Liver (tissue), 9 donors: ENCODE measurements around the gene HPS1. TPM values are rescaled to one million over a fixed set of nuclear protein-coding genes. Genes with fewer than 3 reads are reported as not detected.

Experiments used
- DNase-seq: peaks from one replicate; pipeline ENCODE4 v3.0.0-alpha.2; 2017; ENCODE audit warnings: low spot score
- H3K27ac ChIP-seq, 2 donors: one replicate each; pipeline ENCODE4 v1.7.0; 2013; ENCODE audit warnings: inconsistent platforms in 2 of 2, low read length in 2 of 2, control low read depth in 1 of 2, low read depth in 1 of 2, mild to moderate bottlenecking in 1 of 2
- H3K27me3 ChIP-seq, 4 donors: one replicate each; pipeline versions ENCODE4 v1.6.1 to v1.7.0; 2013; ENCODE audit warnings: low read length in 3 of 4, inconsistent platforms in 1 of 4, mild to moderate bottlenecking in 1 of 4, moderate library complexity in 1 of 4; ENCODE audit not compliant: control insufficient read depth in 4 of 4, insufficient read depth in 4 of 4
- H3K36me3 ChIP-seq, 4 donors: one replicate each; pipeline versions ENCODE4 v1.6.1 to v1.7.0; 2013; ENCODE audit warnings: low read length in 3 of 4, mild to moderate bottlenecking in 3 of 4, low read depth in 1 of 4, moderate library complexity in 1 of 4; ENCODE audit not compliant: control insufficient read depth in 4 of 4, insufficient read depth in 3 of 4
- H3K4me1 ChIP-seq, 4 donors: one replicate each; pipeline versions ENCODE4 v1.6.1 to v1.7.0; 2013; ENCODE audit warnings: low read length in 3 of 4, mild to moderate bottlenecking in 3 of 4, moderate library complexity in 1 of 4; ENCODE audit not compliant: control insufficient read depth in 4 of 4, insufficient read depth in 4 of 4
- H3K4me3 ChIP-seq, 3 donors: one replicate each; pipeline versions ENCODE4 v1.6.1 to v1.7.0; 2013; ENCODE audit warnings: low read length in 3 of 3, control low read depth in 1 of 3, low read depth in 1 of 3, mild to moderate bottlenecking in 1 of 3
- H3K9ac ChIP-seq, 2 donors: one replicate each; pipeline ENCODE4 v1.7.0; 2013; ENCODE audit warnings: low read length in 2 of 2, mild to moderate bottlenecking in 2 of 2, moderate library complexity in 2 of 2, control low read depth in 1 of 2, low read depth in 1 of 2
- H3K9me3 ChIP-seq, 4 donors: one replicate each; pipeline versions ENCODE4 v1.6.1 to v1.7.0; 2013; ENCODE audit warnings: low read length in 3 of 4; ENCODE audit not compliant: control insufficient read depth in 4 of 4
- EGR1 ChIP-seq, 2 donors: IDR thresholded peaks; 2 replicates each; pipeline ENCODE4 v1.6.1; 2016 to 2018; ENCODE audit warnings: antibody characterized with exemption in 2 of 2, low read depth in 2 of 2
- FOXA1 ChIP-seq: IDR thresholded peaks from 2 replicates; pipeline ENCODE4 v1.6.1; 2016; ENCODE audit warnings: antibody characterized with exemption
- FOXA2 ChIP-seq: IDR thresholded peaks from 2 replicates; pipeline ENCODE4 v1.6.1; 2016; ENCODE audit warnings: antibody characterized with exemption
- GABPA ChIP-seq, 2 donors: IDR thresholded peaks in 1 of 2; conservative IDR thresholded peaks in 1 of 2; 2 replicates each; pipeline ENCODE4 v1.6.1; 2016; ENCODE audit warnings: antibody characterized with exemption in 2 of 2, mild to moderate bottlenecking in 1 of 2, moderate library complexity in 1 of 2
- HNF4A ChIP-seq, 2 donors: conservative IDR thresholded peaks; 2 replicates each; pipeline ENCODE4 v1.6.1; 2016; ENCODE audit warnings: antibody characterized with exemption in 2 of 2, mild to moderate bottlenecking in 2 of 2
- HNF4G ChIP-seq: IDR thresholded peaks from 2 replicates; pipeline ENCODE4 v1.6.1; 2016; ENCODE audit warnings: antibody characterized with exemption
- JUND ChIP-seq, 2 donors: IDR thresholded peaks; 2 replicates each; pipeline ENCODE4 v1.6.1; 2016; ENCODE audit warnings: antibody characterized with exemption in 2 of 2
- NR2F2 ChIP-seq: IDR thresholded peaks from 2 replicates; pipeline ENCODE4 v1.6.1; 2016; ENCODE audit warnings: antibody characterized with exemption
- RAD21 ChIP-seq, 2 donors: IDR thresholded peaks; 2 replicates each; pipeline ENCODE4 v1.6.1; 2016; ENCODE audit warnings: antibody characterized with exemption in 2 of 2, mild to moderate bottlenecking in 2 of 2
- RXRA ChIP-seq, 2 donors: IDR thresholded peaks; 2 replicates each; pipeline ENCODE4 v1.6.1; 2017 to 2018; ENCODE audit warnings: antibody characterized with exemption in 2 of 2, mild to moderate bottlenecking in 1 of 2
- SP1 ChIP-seq: IDR thresholded peaks from 2 replicates; pipeline ENCODE4 v1.6.1; 2018; ENCODE audit warnings: antibody characterized with exemption, mild to moderate bottlenecking
- TAF1 ChIP-seq: conservative IDR thresholded peaks from 2 replicates; pipeline ENCODE4 v1.6.1; 2016; ENCODE audit warnings: antibody characterized with exemption, mild to moderate bottlenecking
- YY1 ChIP-seq: IDR thresholded peaks from 2 replicates; pipeline ENCODE4 v1.6.1; 2016; ENCODE audit warnings: antibody characterized with exemption, mild to moderate bottlenecking
- WGBS: extraction: QIAGEN DNeasy Blood & Tissue Kit; methylation state at CpG from one replicate; pipeline ENCODE4 v1.1.7; 2013; 5-methylcytosine and 5-hydroxymethylcytosine counted together
- polyA plus RNA-seq, 2 donors: library from polyadenylated mRNA; stranded (reverse) in 1 of 2; unstranded in 1 of 2; fragments of 200-250 nt in 1 of 2; fragments of >200 nt in 1 of 2; fragmentation: Nextera tagmentation in 1 of 2; extraction: Ambion mirVana in 1 of 2; gene quantifications; one replicate each; pipeline versions ENCODE4 v1.2.1 to v1.2.3, GENCODE V29; 2013 to 2015
- total RNA-seq, 2 donors: library from RNA; depleted of rRNA; stranded (reverse); fragments of >200 nt; gene quantifications; one replicate each; pipeline ENCODE4 v1.2.3, GENCODE V29; 2014
- TF ChIP-seq, protein P1 (sequence below): IDR thresholded peaks from 2 replicates; pipeline ENCODE4 v1.6.1; 2016; ENCODE audit warnings: antibody characterized with exemption
- TF ChIP-seq, protein P2 (sequence below): IDR thresholded peaks from 2 replicates; pipeline ENCODE4 v1.6.1; 2016; ENCODE audit warnings: antibody characterized with exemption, mild to moderate bottlenecking
- TF ChIP-seq, protein P3 (sequence below): fragments of 150-350 bp; IDR thresholded peaks from 2 replicates; pipeline ENCODE4 v1.5.1; 2017; ENCODE audit warnings: improper control_type of control experiment, low read depth, low read length; ENCODE audit not compliant: missing input control
- TF ChIP-seq, protein P4 (sequence below): IDR thresholded peaks from 2 replicates; pipeline ENCODE4 v1.6.1; 2016; ENCODE audit warnings: antibody characterized with exemption
- donor health status: healthy.
- donor health status: healthy.
- donor health status: healthy.
- donor health status: healthy.
- donor health status: healthy.

Gene HPS1
- total and polyA plus RNA-seq, 4 donors: 19.9 to 56.7 (median 29.8) TPM

DNA sequence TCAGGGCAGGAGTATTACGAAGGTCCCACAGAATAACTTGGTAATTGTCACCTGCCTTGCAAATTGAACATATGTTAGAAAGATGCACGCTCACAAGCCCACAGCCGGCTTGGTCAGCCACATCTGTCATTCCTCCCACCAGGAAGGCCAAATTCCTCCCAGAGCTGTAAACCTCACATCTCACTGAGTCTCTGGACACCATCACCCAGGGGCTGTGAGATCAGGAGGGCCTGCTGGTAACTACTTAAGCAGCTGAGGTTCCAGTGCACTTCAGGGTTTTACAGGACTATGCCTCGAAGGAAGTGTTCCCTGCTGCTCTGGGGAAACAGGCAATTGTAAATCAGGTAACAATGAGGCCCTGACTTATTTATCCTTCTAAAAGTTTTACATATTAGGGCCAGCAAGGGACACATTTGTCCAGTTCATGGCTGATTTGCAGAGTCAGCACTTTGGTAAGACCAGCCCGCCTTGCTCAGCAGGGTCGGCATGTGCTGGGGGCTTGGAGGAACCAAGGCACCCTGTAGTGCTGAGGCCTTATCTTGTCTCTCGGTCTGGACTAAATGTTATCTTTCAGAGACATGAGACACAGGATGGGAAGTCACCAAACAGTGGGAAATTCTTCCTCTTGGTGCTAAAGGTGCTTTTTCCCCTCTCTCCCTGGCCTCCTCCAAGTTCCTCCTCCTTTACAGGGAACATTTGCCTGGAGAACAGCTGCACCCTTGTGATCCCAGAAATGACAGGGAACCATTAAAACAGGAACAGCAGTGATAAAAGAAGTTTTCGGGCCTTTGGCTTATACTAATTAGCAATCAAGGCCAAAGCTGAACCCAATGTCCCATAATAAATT is 66.0 kb downstream of the HPS1 start:
- TF ChIP-seq FOXA2 (no peak), YY1 (no peak), JUND (IDR thresholded peaks at IDR 0.05) (no peak), GABPA (IDR thresholded peaks at IDR 0.05 in 1 of 2, conservative IDR thresholded peaks at IDR 0.05 in 1 of 2) (no peak), SP1 (no peak), TAF1 (no peak)
- TF ChIP-seq, protein P1, sequence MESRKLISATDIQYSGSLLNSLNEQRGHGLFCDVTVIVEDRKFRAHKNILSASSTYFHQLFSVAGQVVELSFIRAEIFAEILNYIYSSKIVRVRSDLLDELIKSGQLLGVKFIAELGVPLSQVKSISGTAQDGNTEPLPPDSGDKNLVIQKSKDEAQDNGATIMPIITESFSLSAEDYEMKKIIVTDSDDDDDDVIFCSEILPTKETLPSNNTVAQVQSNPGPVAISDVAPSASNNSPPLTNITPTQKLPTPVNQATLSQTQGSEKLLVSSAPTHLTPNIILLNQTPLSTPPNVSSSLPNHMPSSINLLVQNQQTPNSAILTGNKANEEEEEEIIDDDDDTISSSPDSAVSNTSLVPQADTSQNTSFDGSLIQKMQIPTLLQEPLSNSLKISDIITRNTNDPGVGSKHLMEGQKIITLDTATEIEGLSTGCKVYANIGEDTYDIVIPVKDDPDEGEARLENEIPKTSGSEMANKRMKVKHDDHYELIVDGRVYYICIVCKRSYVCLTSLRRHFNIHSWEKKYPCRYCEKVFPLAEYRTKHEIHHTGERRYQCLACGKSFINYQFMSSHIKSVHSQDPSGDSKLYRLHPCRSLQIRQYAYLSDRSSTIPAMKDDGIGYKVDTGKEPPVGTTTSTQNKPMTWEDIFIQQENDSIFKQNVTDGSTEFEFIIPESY: no peak
- TF ChIP-seq, protein P2, sequence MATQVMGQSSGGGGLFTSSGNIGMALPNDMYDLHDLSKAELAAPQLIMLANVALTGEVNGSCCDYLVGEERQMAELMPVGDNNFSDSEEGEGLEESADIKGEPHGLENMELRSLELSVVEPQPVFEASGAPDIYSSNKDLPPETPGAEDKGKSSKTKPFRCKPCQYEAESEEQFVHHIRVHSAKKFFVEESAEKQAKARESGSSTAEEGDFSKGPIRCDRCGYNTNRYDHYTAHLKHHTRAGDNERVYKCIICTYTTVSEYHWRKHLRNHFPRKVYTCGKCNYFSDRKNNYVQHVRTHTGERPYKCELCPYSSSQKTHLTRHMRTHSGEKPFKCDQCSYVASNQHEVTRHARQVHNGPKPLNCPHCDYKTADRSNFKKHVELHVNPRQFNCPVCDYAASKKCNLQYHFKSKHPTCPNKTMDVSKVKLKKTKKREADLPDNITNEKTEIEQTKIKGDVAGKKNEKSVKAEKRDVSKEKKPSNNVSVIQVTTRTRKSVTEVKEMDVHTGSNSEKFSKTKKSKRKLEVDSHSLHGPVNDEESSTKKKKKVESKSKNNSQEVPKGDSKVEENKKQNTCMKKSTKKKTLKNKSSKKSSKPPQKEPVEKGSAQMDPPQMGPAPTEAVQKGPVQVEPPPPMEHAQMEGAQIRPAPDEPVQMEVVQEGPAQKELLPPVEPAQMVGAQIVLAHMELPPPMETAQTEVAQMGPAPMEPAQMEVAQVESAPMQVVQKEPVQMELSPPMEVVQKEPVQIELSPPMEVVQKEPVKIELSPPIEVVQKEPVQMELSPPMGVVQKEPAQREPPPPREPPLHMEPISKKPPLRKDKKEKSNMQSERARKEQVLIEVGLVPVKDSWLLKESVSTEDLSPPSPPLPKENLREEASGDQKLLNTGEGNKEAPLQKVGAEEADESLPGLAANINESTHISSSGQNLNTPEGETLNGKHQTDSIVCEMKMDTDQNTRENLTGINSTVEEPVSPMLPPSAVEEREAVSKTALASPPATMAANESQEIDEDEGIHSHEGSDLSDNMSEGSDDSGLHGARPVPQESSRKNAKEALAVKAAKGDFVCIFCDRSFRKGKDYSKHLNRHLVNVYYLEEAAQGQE: no peak
- H3K4me3 ChIP-seq: no peak overlapping the region
- peaks cover 0 to 6% (median 4%) of the 10 kb centered on the region in 4 donors for H3K36me3 ChIP-seq
- H3K4me1 ChIP-seq: no peaks in the 10 kb centered on the region
- WGBS: 91% methylated on average over 8 of the region's 8 CpGs
- no peaks in the 10 kb centered on the region for H3K27me3 ChIP-seq
- no peak overlapping the region for H3K9ac ChIP-seq
- no peak for DNase-seq
- no peak overlapping the region for H3K27ac ChIP-seq
- peaks cover 0 to 2% (median 0%) of the 10 kb centered on the region in 4 donors for H3K9me3 ChIP-seq

DNA sequence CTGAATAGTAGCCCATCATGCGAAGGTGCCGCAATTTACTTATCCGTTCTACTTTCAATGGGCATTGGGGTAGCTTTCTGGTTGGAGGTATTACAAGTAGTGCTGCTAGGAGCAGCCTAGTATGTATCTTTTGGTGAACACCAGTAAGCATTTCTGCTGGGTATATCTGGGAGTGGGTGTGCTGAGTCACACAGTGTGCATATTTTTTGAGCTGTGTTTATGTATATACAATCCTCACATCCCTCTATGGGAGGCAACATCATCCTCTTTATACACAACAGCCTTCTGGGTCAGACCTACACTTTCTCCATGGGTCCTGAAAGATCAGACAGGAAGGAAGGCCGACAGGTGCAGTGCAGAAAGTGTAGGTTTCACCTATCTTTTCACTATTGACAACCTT is 68.0 kb downstream of the HPS1 start:
- H3K4me1 ChIP-seq: no peaks in the 10 kb centered on the region
- WGBS: 96% methylated on average over 4 of the region's 4 CpGs
- no peaks in the 10 kb centered on the region for H3K27me3 ChIP-seq
- peaks cover 0 to 2% (median 0%) of the 10 kb centered on the region in 4 donors for H3K9me3 ChIP-seq
- peaks cover 0 to 3% (median 1%) of the 10 kb centered on the region in 4 donors for H3K36me3 ChIP-seq
- H3K4me3 ChIP-seq: no peak overlapping the region
- H3K9ac ChIP-seq: no peak overlapping the region
- no peak for TF ChIP-seq GABPA (IDR thresholded peaks at IDR 0.05 in 1 of 2, conservative IDR thresholded peaks at IDR 0.05 in 1 of 2)
- TF ChIP-seq HNF4G: no peak
- TF ChIP-seq RAD21 (IDR thresholded peaks at IDR 0.05): no peak
- TF ChIP-seq, protein P1: no peak
- TF ChIP-seq FOXA2: no peak
- TF ChIP-seq RXRA (IDR thresholded peaks at IDR 0.05): no peak
- TF ChIP-seq, protein P3, sequence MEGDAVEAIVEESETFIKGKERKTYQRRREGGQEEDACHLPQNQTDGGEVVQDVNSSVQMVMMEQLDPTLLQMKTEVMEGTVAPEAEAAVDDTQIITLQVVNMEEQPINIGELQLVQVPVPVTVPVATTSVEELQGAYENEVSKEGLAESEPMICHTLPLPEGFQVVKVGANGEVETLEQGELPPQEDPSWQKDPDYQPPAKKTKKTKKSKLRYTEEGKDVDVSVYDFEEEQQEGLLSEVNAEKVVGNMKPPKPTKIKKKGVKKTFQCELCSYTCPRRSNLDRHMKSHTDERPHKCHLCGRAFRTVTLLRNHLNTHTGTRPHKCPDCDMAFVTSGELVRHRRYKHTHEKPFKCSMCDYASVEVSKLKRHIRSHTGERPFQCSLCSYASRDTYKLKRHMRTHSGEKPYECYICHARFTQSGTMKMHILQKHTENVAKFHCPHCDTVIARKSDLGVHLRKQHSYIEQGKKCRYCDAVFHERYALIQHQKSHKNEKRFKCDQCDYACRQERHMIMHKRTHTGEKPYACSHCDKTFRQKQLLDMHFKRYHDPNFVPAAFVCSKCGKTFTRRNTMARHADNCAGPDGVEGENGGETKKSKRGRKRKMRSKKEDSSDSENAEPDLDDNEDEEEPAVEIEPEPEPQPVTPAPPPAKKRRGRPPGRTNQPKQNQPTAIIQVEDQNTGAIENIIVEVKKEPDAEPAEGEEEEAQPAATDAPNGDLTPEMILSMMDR: no peak
- TF ChIP-seq FOXA1: no peak
- TF ChIP-seq HNF4A (conservative IDR thresholded peaks at IDR 0.05): no peak
- TF ChIP-seq, protein P2: no peak
- no peak for TF ChIP-seq SP1
- no peak for TF ChIP-seq NR2F2
- TF ChIP-seq, protein P4, sequence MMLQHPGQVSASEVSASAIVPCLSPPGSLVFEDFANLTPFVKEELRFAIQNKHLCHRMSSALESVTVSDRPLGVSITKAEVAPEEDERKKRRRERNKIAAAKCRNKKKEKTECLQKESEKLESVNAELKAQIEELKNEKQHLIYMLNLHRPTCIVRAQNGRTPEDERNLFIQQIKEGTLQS: no peak
- no peak for TF ChIP-seq YY1
- no peak for TF ChIP-seq EGR1 (IDR thresholded peaks at IDR 0.05; ENCODE audit: low read depth in 2 of 2)
- TF ChIP-seq TAF1: no peak
- no peak for TF ChIP-seq JUND (IDR thresholded peaks at IDR 0.05)
- no peak for DNase-seq
- no peak overlapping the region for H3K27ac ChIP-seq
